Activated CD4-positive, alpha-beta T cell treated with anti-CD3 and anti-CD28 coated beads, Interleukin-2, amount 50 U/mL, for 48 hours (primary cell): ENCODE measurements around the gene TOR1B.
"Not testable (repeated sequence)": the region's sequence is repeated elsewhere in the genome, so short reads cannot be mapped to it uniquely, and the experiment has no call there.

Experiments used
- DNase-seq, 2 experiments: peaks; one replicate each; pipeline ENCODE4 v3.0.0-alpha.2; 2020

The TOR1B gene

GRCh38 chr9:129776938-129777768 is 25.8 kb upstream of the TOR1B start:
- DNase-seq = peak; percentile 71 to 80

GRCh38 chr9:129777769-129778130 is 25.2 kb upstream of the TOR1B start:
- DNase-seq = no peak

- DNase-seq = no peak
These were observed 24.5 kb upstream of the TOR1B start for GRCh38 chr9:129778469-129778868.

GRCh38 chr9:129779560-129780190 is 23.3 kb upstream of the TOR1B start:
- DNase-seq = no peak

- no peak for DNase-seq
These were observed 21.9 kb upstream of the TOR1B start for GRCh38 chr9:129781131-129781530.

- no peak for DNase-seq
These were observed 21.0 kb upstream of the TOR1B start for GRCh38 chr9:129781981-129782380.

GRCh38 chr9:129783516-129784361 is 19.2 kb upstream of the TOR1B start:
- peak; percentile 75 to 81 for DNase-seq

- not testable (repeated sequence) for DNase-seq
These were observed 18.0 kb upstream of the TOR1B start for GRCh38 chr9:129784970-129785369.

GRCh38 chr9:129785866-129786265 is 17.1 kb upstream of the TOR1B start:
- DNase-seq = no peak

GRCh38 chr9:129786481-129786880 is 16.5 kb upstream of the TOR1B start:
- no peak for DNase-seq

GRCh38 chr9:129794549-129794948 is 8.4 kb upstream of the TOR1B start:
- no peak for DNase-seq

GRCh38 chr9:129796029-129796428 is 7.0 kb upstream of the TOR1B start:
- DNase-seq = not testable (repeated sequence)

- no peak for DNase-seq
These were observed 4.0 kb upstream of the TOR1B start for GRCh38 chr9:129798973-129799372.

GRCh38 chr9:129801504-129801903 is 1.5 kb upstream of the TOR1B start:
- no peak for DNase-seq

- no peak for DNase-seq
These were observed 684 bp downstream of the TOR1B start for GRCh38 chr9:129803676-129804060.

GRCh38 chr9:129806061-129806460 is 3.1 kb downstream of the TOR1B start:
- DNase-seq = no peak

- DNase-seq = no peak
These were observed 6.4 kb downstream of the TOR1B start for GRCh38 chr9:129809346-129809745.

- no peak for DNase-seq
These were observed 7.1 kb downstream of the TOR1B start for GRCh38 chr9:129810116-129810515.

- no peak for DNase-seq
These were observed 7.8 kb downstream of the TOR1B start for GRCh38 chr9:129810788-129811187.

- DNase-seq = peak in 1 of 2 experiments; percentile 10
These were observed 9.0 kb downstream of the TOR1B start for GRCh38 chr9:129811967-129812363.

- no peak for DNase-seq
These were observed 9.4 kb downstream of the TOR1B start for GRCh38 chr9:129812385-129812784.

- DNase-seq = no peak
These were observed 10.7 kb downstream of the TOR1B start for GRCh38 chr9:129813661-129814060.

- no peak for DNase-seq
These were observed 11.6 kb downstream of the TOR1B start for GRCh38 chr9:129814432-129815223.
